HUES64 (cell line): ENCODE results near the gene BAG5.
A peak's percentile ranks its signal among the peaks of the same experiment; 100 is the strongest.

Source experiments
- H3K27ac ChIP-seq: 2 replicates; pipeline ENCODE4 v1.7.0; 2013; ENCODE audit warnings: low read depth, low read length, inconsistent platforms
- H3K27me3 ChIP-seq: 2 replicates; pipeline ENCODE4 v1.6.1; 2013; ENCODE audit warnings: mild to moderate bottlenecking, low read length; ENCODE audit not compliant: insufficient read depth
- H3K36me3 ChIP-seq: 2 replicates; pipeline ENCODE4 v1.6.1; 2013; ENCODE audit warnings: mild to moderate bottlenecking, low read length; ENCODE audit not compliant: insufficient read depth
- H3K4me1 ChIP-seq: 2 replicates; pipeline ENCODE4 v1.6.1; 2013; ENCODE audit warnings: mild to moderate bottlenecking, low read length, moderate library complexity; ENCODE audit not compliant: insufficient read depth
- H3K4me3 ChIP-seq: 2 replicates; pipeline ENCODE4 v1.5.1; 2013; ENCODE audit warnings: mild to moderate bottlenecking, low read length, moderate library complexity
- H3K9ac ChIP-seq: 2 replicates; pipeline ENCODE4 v1.6.1; 2013; ENCODE audit warnings: mild to moderate bottlenecking, low read depth, low read length
- H3K9me3 ChIP-seq: 2 replicates; pipeline ENCODE4 v1.6.1; 2013; ENCODE audit warnings: low read depth, low read length; ENCODE audit not compliant: insufficient read depth
- WGBS: fragments of 150-250, 120-280 bp; methylation state at CpG from one replicate; pipeline ENCODE4 v1.1.7; 2013; ENCODE audit warnings: missing lambda C conversion rate; 5-methylcytosine and 5-hydroxymethylcytosine counted together

The BAG5 gene

DNA sequence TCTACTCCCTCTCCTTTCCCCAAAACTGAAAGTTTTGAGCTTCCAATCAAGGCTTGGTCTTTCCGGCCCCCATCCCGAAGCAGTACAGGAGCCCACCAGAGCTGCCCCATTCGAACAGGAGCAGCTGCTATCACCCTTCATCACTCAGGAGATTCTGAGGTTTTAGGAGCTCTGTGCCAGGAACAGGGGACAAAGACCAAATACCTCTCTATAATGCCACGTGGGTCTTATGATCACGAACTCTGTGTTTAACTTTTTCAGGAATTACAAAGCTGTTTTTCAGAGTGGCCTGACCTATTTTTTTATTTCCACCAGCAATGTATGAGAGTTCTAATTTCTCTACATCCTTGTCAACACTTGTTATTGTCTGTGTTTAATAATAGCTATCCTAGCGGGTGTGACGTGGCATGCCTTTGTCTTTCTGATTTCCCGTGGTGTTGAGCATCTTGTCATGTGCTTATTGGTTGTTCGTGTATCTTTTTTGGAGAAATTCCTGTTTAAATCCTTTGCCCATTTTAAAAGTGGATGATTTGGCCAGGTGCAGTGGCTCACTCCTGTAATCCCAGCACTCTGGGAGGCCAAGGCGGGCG lies 22.0 kb upstream of the BAG5 start:
- WGBS: 96% methylated on average over 11 of the region's 11 CpGs
- no peak overlapping the region for H3K9ac ChIP-seq
- H3K27me3 ChIP-seq: no peaks in the 10 kb centered on the region
- no peak overlapping the region for H3K27ac ChIP-seq
- H3K4me3 ChIP-seq: no peak overlapping the region
- no peaks in the 10 kb centered on the region for H3K4me1 ChIP-seq
- no peaks in the 10 kb centered on the region for H3K9me3 ChIP-seq
- H3K36me3 ChIP-seq: peaks cover 13% of the 10 kb centered on the region

DNA sequence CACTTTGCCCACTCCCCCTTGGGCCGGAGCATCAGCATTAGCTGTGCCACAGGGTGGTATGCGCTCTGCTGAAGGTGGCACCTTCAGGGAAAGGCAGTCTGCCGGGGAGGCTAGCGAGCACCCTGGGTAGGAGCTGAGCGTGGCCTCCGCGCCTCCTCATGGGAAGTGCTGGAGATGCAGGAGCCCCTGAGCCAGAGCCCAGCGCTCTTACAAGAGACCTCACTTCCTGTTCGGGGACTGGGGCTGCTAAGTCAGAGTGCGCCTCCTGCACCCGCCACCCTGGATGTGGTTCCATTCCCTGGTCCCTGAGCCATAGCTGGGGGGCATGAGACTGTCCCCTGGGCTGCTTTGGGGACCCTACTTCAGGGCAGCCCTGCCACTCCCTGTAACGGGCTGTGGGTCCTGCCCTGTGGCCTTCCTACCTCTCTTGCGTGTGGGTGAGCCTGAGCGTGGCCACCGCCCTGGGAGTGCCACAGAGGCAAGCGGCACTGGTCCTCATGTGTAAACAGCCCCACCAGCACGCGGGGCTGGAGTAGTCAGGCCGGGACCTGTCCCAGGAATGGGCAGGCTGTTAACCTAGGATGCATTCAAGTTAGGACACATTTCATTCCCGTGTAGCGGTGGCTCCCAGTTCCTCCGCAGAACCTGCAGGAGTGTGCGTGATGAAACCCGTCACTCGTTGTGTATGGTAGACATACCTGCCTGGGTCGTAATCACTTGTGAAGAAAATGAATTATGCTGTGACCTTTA lies 19.7 kb upstream of the BAG5 start:
- Histone ChIP-seq H3K9me3 (no peaks in the 10 kb centered on the region), H3K9ac (no peak overlapping the region), H3K4me3 (no peak overlapping the region), H3K27ac (no peak overlapping the region), H3K4me1 (no peaks in the 10 kb centered on the region), H3K36me3 (peaks cover 18% of the 10 kb centered on the region), H3K27me3 (no peaks in the 10 kb centered on the region)
- 94% methylated on average over 26 of the region's 26 CpGs for WGBS

GRCh38 chr14:103581206-103581605 lies 18.7 kb upstream of the BAG5 start:
- Histone ChIP-seq H3K9ac (no peak overlapping the region), H3K4me3 (no peak overlapping the region), H3K9me3 (no peaks in the 10 kb centered on the region), H3K27ac (no peak overlapping the region), H3K36me3 (peaks cover 18% of the 10 kb centered on the region), H3K4me1 (peaks cover 3% of the 10 kb centered on the region; the same call in 1 of the 2 replicates), H3K27me3 (no peaks in the 10 kb centered on the region)
- WGBS: 95% methylated on average over 11 of the region's 11 CpGs

- H3K4me1 ChIP-seq: peaks cover 4% of the 10 kb centered on the region; the same call in 1 of the 2 replicates
- H3K27ac ChIP-seq: no peak overlapping the region
- no peak overlapping the region for H3K9ac ChIP-seq
- WGBS: 95% methylated on average over 12 of the region's 12 CpGs
- H3K36me3 ChIP-seq: peaks cover 35% of the 10 kb centered on the region
- H3K9me3 ChIP-seq: no peaks in the 10 kb centered on the region
- H3K27me3 ChIP-seq: no peaks in the 10 kb centered on the region
- H3K4me3 ChIP-seq: no peak overlapping the region
Measured at GRCh38 chr14:103578401-103579075, 16.1 kb upstream of the BAG5 start.

GRCh38 chr14:103576371-103577024 lies 14.0 kb upstream of the BAG5 start:
- WGBS: 67% methylated on average over 9 of the region's 9 CpGs
- H3K9ac ChIP-seq: no peak overlapping the region
- no peak overlapping the region for H3K4me3 ChIP-seq
- peaks cover 4% of the 10 kb centered on the region; the same call in 1 of the 2 replicates for H3K4me1 ChIP-seq
- peaks cover 37% of the 10 kb centered on the region for H3K36me3 ChIP-seq
- H3K9me3 ChIP-seq: no peaks in the 10 kb centered on the region
- no peaks in the 10 kb centered on the region for H3K27me3 ChIP-seq
- H3K27ac ChIP-seq: no peak overlapping the region

DNA sequence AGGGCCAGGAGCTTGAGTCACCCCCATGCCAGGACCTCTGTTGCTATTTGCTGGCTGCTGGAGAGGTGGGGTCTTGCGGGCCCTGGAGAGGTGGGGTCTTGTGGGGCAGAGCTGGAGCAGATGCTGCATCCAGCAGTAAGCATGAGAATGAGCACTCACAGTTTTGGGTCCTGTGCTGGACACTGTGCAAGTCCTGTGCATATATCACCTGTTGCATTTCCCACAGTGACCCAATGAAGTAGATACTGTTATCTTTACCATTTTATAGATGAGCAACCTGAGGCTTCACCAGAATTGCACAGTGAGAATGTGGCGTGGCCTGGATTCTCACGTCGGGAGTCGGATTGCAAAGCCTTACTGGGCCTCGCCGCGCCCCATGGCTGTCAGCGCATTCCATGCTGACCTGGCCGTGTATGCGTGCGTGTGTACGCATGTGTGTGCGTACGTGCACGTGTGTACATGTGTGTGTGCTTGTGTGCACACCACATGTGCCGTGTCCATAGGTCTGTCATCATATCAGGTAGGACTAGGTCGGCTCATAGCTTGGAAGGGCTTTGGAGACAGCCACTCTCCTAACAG lies 12.3 kb upstream of the BAG5 start:
- H3K9me3 ChIP-seq: no peaks in the 10 kb centered on the region
- H3K27ac ChIP-seq: no peak overlapping the region
- 96% methylated on average over 18 of the region's 18 CpGs for WGBS
- H3K4me1 ChIP-seq: peaks cover 4% of the 10 kb centered on the region; the same call in 1 of the 2 replicates
- no peak overlapping the region for H3K9ac ChIP-seq
- H3K27me3 ChIP-seq: no peaks in the 10 kb centered on the region
- H3K36me3 ChIP-seq: peaks cover 31% of the 10 kb centered on the region
- H3K4me3 ChIP-seq: no peak overlapping the region

- no peak overlapping the region for H3K9ac ChIP-seq
- H3K27ac ChIP-seq: no peak overlapping the region
- H3K4me3 ChIP-seq: no peak overlapping the region
- WGBS: 93% methylated on average over 6 of the region's 6 CpGs
- peaks cover 31% of the 10 kb centered on the region for H3K36me3 ChIP-seq
- H3K9me3 ChIP-seq: no peaks in the 10 kb centered on the region
- H3K4me1 ChIP-seq: peaks cover 9% of the 10 kb centered on the region; the same call in 1 of the 2 replicates
- H3K27me3 ChIP-seq: no peaks in the 10 kb centered on the region
Measured at GRCh38 chr14:103574104-103574503, 11.6 kb upstream of the BAG5 start.

- Histone ChIP-seq H3K27ac (no peak overlapping the region), H3K4me3 (no peak overlapping the region), H3K4me1 (peaks cover 8% of the 10 kb centered on the region; the same call in 1 of the 2 replicates), H3K9me3 (no peaks in the 10 kb centered on the region), H3K27me3 (no peaks in the 10 kb centered on the region), H3K9ac (peak overlapping the region; percentile 29), H3K36me3 (peaks cover 11% of the 10 kb centered on the region; the same call in 1 of the 2 replicates)
- 78% methylated on average over 11 of the region's 11 CpGs for WGBS
Measured at GRCh38 chr14:103569408-103569807, 7.0 kb upstream of the BAG5 start.

DNA sequence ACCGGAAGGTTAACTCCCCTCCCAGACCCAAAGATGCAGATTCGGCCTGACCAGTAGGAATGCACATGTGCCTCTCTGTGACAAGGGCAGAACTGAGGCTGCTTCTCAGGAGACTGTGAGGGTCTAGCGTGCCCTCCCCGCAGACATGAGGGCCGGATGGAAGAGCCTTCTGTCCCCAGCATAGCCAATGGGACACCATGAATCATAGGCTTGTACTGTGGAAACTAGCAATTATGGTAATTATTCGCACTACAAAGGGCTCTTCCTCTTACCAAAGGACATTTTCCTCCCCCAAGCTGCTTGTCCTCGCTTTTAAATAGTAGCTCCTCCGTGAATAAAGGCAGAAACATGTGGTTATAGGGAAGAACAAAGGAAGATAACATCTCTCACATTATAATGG lies 6.5 kb upstream of the BAG5 start:
- Histone ChIP-seq H3K9me3 (no peaks in the 10 kb centered on the region), H3K36me3 (peaks cover 6% of the 10 kb centered on the region; the same call in 1 of the 2 replicates), H3K27me3 (no peaks in the 10 kb centered on the region), H3K4me1 (peaks cover 8% of the 10 kb centered on the region; the same call in 1 of the 2 replicates), H3K27ac (no peak overlapping the region), H3K4me3 (no peak overlapping the region), H3K9ac (peak overlapping the region; percentile 29)
- WGBS: 44% methylated on average over 7 of the region's 8 CpGs

GRCh38 chr14:103563844-103564505 lies 1.5 kb upstream of the BAG5 start:
- H3K27me3 ChIP-seq: no peaks in the 10 kb centered on the region
- H3K27ac ChIP-seq: no peak overlapping the region
- H3K4me3 ChIP-seq: peak overlapping the region; percentile 99
- peaks cover 6% of the 10 kb centered on the region; the same call in 1 of the 2 replicates for H3K4me1 ChIP-seq
- H3K9me3 ChIP-seq: no peaks in the 10 kb centered on the region
- H3K9ac ChIP-seq: peak overlapping the region; percentile 98
- WGBS: 78% methylated on average over 21 of the region's 21 CpGs
- peaks cover 18% of the 10 kb centered on the region for H3K36me3 ChIP-seq
